Left renal cortex interstitium (tissue), 4 donors: ENCODE data around the gene PDXDC1. TPM values are rescaled to one million over a fixed set of nuclear protein-coding genes. Genes with fewer than 3 reads are reported as not detected.
"Not testable (repeated sequence)": the region's sequence is repeated elsewhere in the genome, so short reads cannot be mapped to it uniquely, and the experiment has no call there.

Experiments
- DNase-seq, 4 donors: peaks; one replicate each; pipeline ENCODE4 v3.0.0-alpha.2; 2013; ENCODE audit warnings: low read depth in 4 of 4, low spot score in 2 of 4, missing footprints in 1 of 4
- polyA plus RNA-seq, 4 donors: library from polyadenylated mRNA; unstranded; fragments of 120-200 nt; gene quantifications; one replicate each; pipeline ENCODE4 v1.2.1, GENCODE V29; 2013; ENCODE audit not compliant: insufficient read length in 4 of 4

The PDXDC1 gene
- 100 to 1,000 TPM in 1 of 4 donors, 10 to 100 TPM in 3; 86.6 to 140 (median 94.6) TPM for polyA plus RNA-seq

GRCh38 chr16:14974656-14975417 lies at the start of gene PDXDC1:
Gene PDXDC1, plus strand, starts transcription at chr16:14975026. Its CDS starts 174 bp downstream, at chr16:14975200.
- peak; percentile 81 to 93 (median 82) for DNase-seq

GRCh38 chr16:14928064-14928714 lies 46.6 kb upstream of the PDXDC1 start:
- DNase-seq, result not testable (repeated sequence)

- DNase-seq, result not testable (repeated sequence)
These were observed 45.6 kb upstream of the PDXDC1 start for GRCh38 chr16:14929176-14929575.

GRCh38 chr16:14930246-14930645 lies 44.6 kb upstream of the PDXDC1 start:
- DNase-seq, result not testable (repeated sequence)

GRCh38 chr16:14930971-14931370 lies 43.9 kb upstream of the PDXDC1 start:
- not testable (repeated sequence) for DNase-seq

GRCh38 chr16:14932581-14933375 lies 42.0 kb upstream of the PDXDC1 start:
- DNase-seq, result not testable (repeated sequence)

- not testable (repeated sequence) for DNase-seq
These were observed 37.7 kb upstream of the PDXDC1 start, which contains the start of gene NPIPA1 for GRCh38 chr16:14937143-14937542. Gene NPIPA1, plus strand, starts transcription at chr16:14937443. Its CDS starts 0 bp downstream, at chr16:14937443.

- not testable (repeated sequence) for DNase-seq
These were observed 36.8 kb upstream of the PDXDC1 start for GRCh38 chr16:14937994-14938393.

- DNase-seq, result not testable (repeated sequence)
These were observed 32.1 kb upstream of the PDXDC1 start for GRCh38 chr16:14942686-14943085.

GRCh38 chr16:14955546-14956231 lies 19.1 kb upstream of the PDXDC1 start:
- no peak for DNase-seq

- DNase-seq, result no peak
These were observed 17.1 kb upstream of the PDXDC1 start for GRCh38 chr16:14957576-14958322.

- no peak for DNase-seq
These were observed 16.6 kb upstream of the PDXDC1 start for GRCh38 chr16:14958323-14958600.

GRCh38 chr16:14958970-14959369 lies 15.9 kb upstream of the PDXDC1 start:
- DNase-seq, result no peak

- DNase-seq, result no peak
These were observed 13.2 kb upstream of the PDXDC1 start for GRCh38 chr16:14961405-14962186.

GRCh38 chr16:14963281-14964173 lies 11.3 kb upstream of the PDXDC1 start:
- no peak for DNase-seq

GRCh38 chr16:14965328-14965727 lies 9.5 kb upstream of the PDXDC1 start:
- no peak for DNase-seq

- not testable (repeated sequence) for DNase-seq
These were observed 5.0 kb upstream of the PDXDC1 start for GRCh38 chr16:14969795-14970194.

GRCh38 chr16:14971621-14972228 lies 3.1 kb upstream of the PDXDC1 start:
- DNase-seq, result not testable (repeated sequence)
